IMR-90 (cell line): ENCODE measurements around the gene TSPO. TPM values are rescaled to one million over a fixed set of nuclear protein-coding genes. Genes with fewer than 3 reads are reported as not detected.
A peak's percentile ranks its signal among the peaks of the same experiment; 100 is the strongest.

Source experiments
- ATAC-seq: fragments of 200-7000 bp; cut with Tn5 transposase; 2 replicates; pipeline ENCODE4 v1.9.1; 2020; ENCODE audit warnings: low read depth, mild to moderate bottlenecking, moderate library complexity
- BruUV-seq: library from RNA; stranded (reverse); fragments of 400-500 nt; replicated peaks from 2 replicates; lab custom pipeline; 2021; lab: Mats Ljungman, UMichigan
- CTCF ChIA-PET: fragments of 300-600 bp; formaldehyde crosslinking; extraction: SDS; loops from one replicate; lab custom pipeline; 2021; ENCODE audit warnings: antibody characterized with exemption; lab: Yijun Ruan, JAX
- POLR2A ChIA-PET: fragments of 300-600 bp; sonication (Branson Sonifier 250); formaldehyde crosslinking; loops from one replicate; lab custom pipeline; 2022; ENCODE audit warnings: antibody characterized with exemption; ENCODE audit not compliant: unreplicated experiment; lab: Charles Lee
- DNase-seq: peaks from one replicate; pipeline ENCODE4 v3.0.0; 2013
- H2AFZ ChIP-seq: replicated peaks from 2 replicates; pipeline ENCODE3; 2013; ENCODE audit warnings: low read length, mild to moderate bottlenecking; ENCODE audit not compliant: poor library complexity
- H2AK5ac ChIP-seq: 2 replicates; pipeline ENCODE4 v1.6.1; 2013; ENCODE audit warnings: low read depth, low read length, inconsistent platforms
- H2AK9ac ChIP-seq: replicated peaks from 2 replicates; pipeline ENCODE3; 2013; ENCODE audit warnings: mild to moderate bottlenecking, low read depth, low read length, moderate library complexity; ENCODE audit not compliant: poor library complexity
- H2BK120ac ChIP-seq: 2 replicates; pipeline ENCODE4 v1.6.1; 2013; ENCODE audit warnings: low read depth, low read length, inconsistent platforms
- H2BK15ac ChIP-seq: 3 replicates; pipeline ENCODE4 v1.6.1; 2013; ENCODE audit warnings: low read depth, low read length, inconsistent platforms
- H2BK20ac ChIP-seq: 2 replicates; pipeline ENCODE4 v1.6.1; 2013; ENCODE audit warnings: low read depth, mild to moderate bottlenecking, inconsistent platforms, low read length, moderate library complexity
- H2BK5ac ChIP-seq: 2 replicates; pipeline ENCODE4 v1.6.1; 2013; ENCODE audit warnings: mild to moderate bottlenecking, low read depth, low read length, inconsistent platforms; ENCODE audit not compliant: poor library complexity, severe bottlenecking
- H3K14ac ChIP-seq: replicated peaks from 2 replicates; pipeline ENCODE4 v1.6.1; 2013; ENCODE audit warnings: low read depth, low read length, inconsistent platforms
- H3K18ac ChIP-seq: 2 replicates; pipeline ENCODE4 v1.6.1; 2013; ENCODE audit warnings: low read depth, low read length, control low read depth
- H3K23ac ChIP-seq: 2 replicates; pipeline ENCODE4 v1.6.1; 2013; ENCODE audit warnings: low read depth, low read length, inconsistent platforms
- H3K27ac ChIP-seq: 2 replicates; pipeline ENCODE4 v1.5.1; 2013; ENCODE audit warnings: mild to moderate bottlenecking, control low read depth, low read length; ENCODE audit not compliant: insufficient read depth
- H3K27me3 ChIP-seq: 2 replicates; pipeline ENCODE4 v1.6.1; 2013; ENCODE audit warnings: low read length; ENCODE audit not compliant: control insufficient read depth, insufficient read depth
- H3K36me3 ChIP-seq: 2 replicates; pipeline ENCODE4 v1.6.1; 2013; ENCODE audit warnings: low read length, mixed read lengths; ENCODE audit not compliant: control insufficient read depth, insufficient read depth
- H3K4ac ChIP-seq: 2 replicates; pipeline ENCODE4 v1.6.1; 2013; ENCODE audit warnings: low read depth, low read length, inconsistent platforms
- H3K4me1 ChIP-seq: 2 replicates; pipeline ENCODE4 v1.6.1; 2013; ENCODE audit warnings: low read length, mixed read lengths; ENCODE audit not compliant: control insufficient read depth, insufficient read depth
- H3K4me2 ChIP-seq: 2 replicates; pipeline ENCODE4 v1.6.1; 2013; ENCODE audit warnings: low read depth, mild to moderate bottlenecking, control low read depth, low read length, moderate library complexity
- H3K4me3 ChIP-seq: 2 replicates; pipeline ENCODE4 v1.5.1; 2013; ENCODE audit warnings: low read depth, mild to moderate bottlenecking, control low read depth, low read length, moderate library complexity; ENCODE audit not compliant: insufficient read depth
- H3K56ac ChIP-seq: 2 replicates; pipeline ENCODE4 v1.6.1; 2013; ENCODE audit warnings: low read length, inconsistent platforms; ENCODE audit not compliant: insufficient read depth; ENCODE audit errors: extremely low read depth
- H3K79me1 ChIP-seq, 2 experiments: 2 replicates each; pipeline ENCODE4 v1.6.1; 2013; ENCODE audit warnings: low read length in 2 of 2, inconsistent platforms in 1 of 2, low read depth in 1 of 2
- H3K9ac ChIP-seq: 2 replicates; pipeline ENCODE4 v1.6.1; 2013; ENCODE audit warnings: low read depth, low read length, control low read depth
- H3K9me1 ChIP-seq: 2 replicates; pipeline ENCODE4 v1.6.1; 2013; ENCODE audit warnings: low read length, inconsistent platforms; ENCODE audit not compliant: insufficient read depth
- H3K9me3 ChIP-seq: 2 replicates; pipeline ENCODE4 v1.6.1; 2013; ENCODE audit warnings: low read length; ENCODE audit not compliant: control insufficient read depth, insufficient read depth
- H4K20me1 ChIP-seq: 2 replicates; pipeline ENCODE4 v1.6.1; 2013; ENCODE audit warnings: low read length, inconsistent platforms; ENCODE audit not compliant: insufficient read depth
- H4K5ac ChIP-seq: 2 replicates; pipeline ENCODE4 v1.6.1; 2013; ENCODE audit warnings: mild to moderate bottlenecking, low read depth, low read length, control low read depth
- H4K8ac ChIP-seq, 2 experiments: 2 replicates each; pipeline ENCODE4 v1.6.1; 2013; ENCODE audit warnings: low read depth in 2 of 2, low read length in 2 of 2, control low read depth in 1 of 2, inconsistent platforms in 1 of 2
- H4K91ac ChIP-seq: 2 replicates; pipeline ENCODE4 v1.6.1; 2013; ENCODE audit warnings: low read depth, low read length, inconsistent platforms; ENCODE audit not compliant: insufficient read depth
- BHLHE40 ChIP-seq: fragments of 150-350 bp; IDR thresholded peaks from 2 replicates; pipeline ENCODE4 v1.6.1; 2016; ENCODE audit warnings: mild to moderate bottlenecking, low read depth, low read length
- CEBPB ChIP-seq: IDR thresholded peaks from 2 replicates; pipeline ENCODE4 v1.6.1; 2012; ENCODE audit warnings: low read depth, low read length, improper control_type of control experiment
- CHD1 ChIP-seq: IDR thresholded peaks from 2 replicates; pipeline ENCODE4 v1.6.1; 2012; ENCODE audit warnings: low read depth, low read length, improper control_type of control experiment
- ELK1 ChIP-seq: fragments of 150-350 bp; IDR thresholded peaks from 2 replicates; pipeline ENCODE4 v1.6.1; 2016; ENCODE audit warnings: low read depth, mild to moderate bottlenecking, low read length, moderate library complexity, borderline replicate concordance
- FOS ChIP-seq: fragments of 150-350 bp; IDR thresholded peaks from 2 replicates; pipeline ENCODE4 v1.6.1; 2016; ENCODE audit warnings: low read depth, low read length
- MAFK ChIP-seq: IDR thresholded peaks from 2 replicates; pipeline ENCODE4 v1.6.1; 2012; ENCODE audit warnings: low read depth, low read length, improper control_type of control experiment
- MAZ ChIP-seq: IDR thresholded peaks from 2 replicates; pipeline ENCODE4 v1.6.1; 2012; ENCODE audit warnings: low read depth, mild to moderate bottlenecking, low read length, improper control_type of control experiment, moderate library complexity, borderline replicate concordance
- MXI1 ChIP-seq: IDR thresholded peaks from 2 replicates; pipeline ENCODE4 v1.6.1; 2012; ENCODE audit warnings: low read depth, mild to moderate bottlenecking, low read length, moderate library complexity, borderline replicate concordance
- NFE2L2 ChIP-seq: fragments of 150-350 bp; IDR thresholded peaks from 2 replicates; pipeline ENCODE4 v1.6.1; 2016; ENCODE audit warnings: low read depth, mild to moderate bottlenecking, low read length
- POLR2A ChIP-seq: IDR thresholded peaks from 2 replicates; pipeline ENCODE4 v1.6.1; 2012; ENCODE audit warnings: mild to moderate bottlenecking, low read depth, low read length
- RAD21 ChIP-seq: IDR thresholded peaks from 2 replicates; pipeline ENCODE4 v1.6.1; 2012; ENCODE audit warnings: low read length, improper control_type of control experiment
- RFX5 ChIP-seq: IDR thresholded peaks from 2 replicates; pipeline ENCODE4 v1.8.0; 2012; ENCODE audit warnings: low read depth, mild to moderate bottlenecking, low read length, moderate library complexity
- SMC3 ChIP-seq: fragments of 150-350 bp; IDR thresholded peaks from 2 replicates; pipeline ENCODE4 v1.6.1; 2016; ENCODE audit warnings: low read depth, mild to moderate bottlenecking, antibody characterized with exemption, low read length, moderate library complexity
- WGBS, 2 experiments: methylation state at CpG; one replicate each; pipeline versions ENCODE4 v1.1.5 to v1.1.7; 2013; ENCODE audit warnings: missing lambda C conversion rate in 2 of 2; ENCODE audit not compliant: insufficient read length in 1 of 2; ENCODE audit errors: extremely low coverage in 2 of 2; 5-methylcytosine and 5-hydroxymethylcytosine counted together
- dilution Hi-C: fragments of 300-500 bp; cut with HindIII; formaldehyde crosslinking; loops from one replicate; pipeline ENCODE4 v1.14.3; 2018; ENCODE audit warnings: low sequenced_read_pairs; ENCODE audit not compliant: unreplicated experiment
- in situ Hi-C: fragments of 300-500 bp; cut with MboI; formaldehyde crosslinking; loops from 3 replicates; pipeline ENCODE4 v1.14.3; 2019; ENCODE audit warnings: low sequenced_read_pairs, inconsistent platforms, mixed read lengths
- intact Hi-C: fragments of 100-400 bp; cut with micrococcal nuclease; formaldehyde crosslinking; loops from 2 replicates; pipeline ENCODE4 v1.10.0; 2022
- polyA plus RNA-seq, 3 experiments: library from polyadenylated mRNA; depleted of rRNA; stranded (reverse); fragments of >200 nt; gene quantifications; 2 replicates each; pipeline ENCODE4 v1.2.3, GENCODE V29; 2012; ENCODE audit warnings: low replicate concordance in 1 of 3
- total RNA-seq: library from RNA; depleted of rRNA; stranded (reverse); fragments of >200 nt; gene quantifications from 2 replicates; pipeline ENCODE4 v1.2.3, GENCODE V29; 2012
- TF ChIP-seq, protein P1 (sequence below): fragments of 150-350 bp; IDR thresholded peaks from 2 replicates; pipeline ENCODE4 v1.6.1; 2017; ENCODE audit warnings: mild to moderate bottlenecking, antibody characterized with exemption, low read length, low read depth
- TF ChIP-seq, protein P2 (sequence below): conservative IDR thresholded peaks from 2 replicates; pipeline ENCODE4 v1.5.1; 2012; ENCODE audit warnings: mild to moderate bottlenecking, low read depth, low read length, improper control_type of control experiment

The TSPO gene
- total and polyA plus RNA-seq, 2 of the 4 experiments (the other 2 are of a cell fraction), result 115 to 297 TPM

DNA sequence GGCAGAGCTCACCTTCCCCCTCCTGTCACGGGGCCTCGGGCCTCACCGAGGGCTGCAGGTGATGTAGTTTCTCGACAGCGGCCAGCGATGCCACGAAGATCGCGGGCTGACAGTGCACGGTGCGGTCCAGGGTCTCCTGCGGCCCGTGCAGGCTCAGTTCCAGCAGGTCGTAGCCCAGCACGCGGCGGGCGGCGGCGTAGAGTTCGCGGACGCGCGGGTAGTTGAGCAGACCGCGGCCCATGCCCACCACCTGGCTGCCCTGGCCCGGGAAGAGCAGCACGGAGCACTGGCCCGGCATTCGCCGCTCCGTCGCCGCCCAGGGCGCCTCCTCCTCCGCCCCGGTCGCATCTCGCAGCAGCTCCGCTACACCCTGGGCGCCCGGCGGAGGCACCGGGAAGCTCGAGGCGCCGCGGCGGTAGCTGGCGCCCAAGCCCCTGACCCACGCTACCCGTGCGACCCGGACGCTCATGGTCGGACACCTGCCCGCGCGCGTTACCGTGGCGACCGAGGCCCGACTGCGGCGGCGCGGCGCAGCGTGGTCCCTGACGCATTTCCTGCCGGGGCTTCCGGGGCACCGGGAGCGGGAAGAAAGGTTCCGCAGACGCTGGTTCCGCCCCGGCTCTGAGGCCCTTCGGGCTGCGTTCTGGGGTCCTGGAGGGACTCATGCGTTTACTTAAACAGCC lies 8.3 kb upstream of the TSPO start, which contains the start of gene MCAT:
Gene MCAT (minus strand): TSS at position 519 of the 683 bp plus-strand sequence. CDS start 50 bp downstream, at position 469.
- POLR2A ChIA-PET, result no interaction called here
- peak within 1 kb of the TSS; percentile 93 for H3K14ac ChIP-seq
- in situ Hi-C loops, result no loop called here
- TF ChIP-seq, protein P1, sequence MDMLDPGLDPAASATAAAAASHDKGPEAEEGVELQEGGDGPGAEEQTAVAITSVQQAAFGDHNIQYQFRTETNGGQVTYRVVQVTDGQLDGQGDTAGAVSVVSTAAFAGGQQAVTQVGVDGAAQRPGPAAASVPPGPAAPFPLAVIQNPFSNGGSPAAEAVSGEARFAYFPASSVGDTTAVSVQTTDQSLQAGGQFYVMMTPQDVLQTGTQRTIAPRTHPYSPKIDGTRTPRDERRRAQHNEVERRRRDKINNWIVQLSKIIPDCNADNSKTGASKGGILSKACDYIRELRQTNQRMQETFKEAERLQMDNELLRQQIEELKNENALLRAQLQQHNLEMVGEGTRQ, result peak; percentile 41; the same call in 1 of the 2 replicates
- TF ChIP-seq RAD21 (no peak), RFX5 (no peak), MXI1 (peak; percentile 91), MAZ (0 out of 2 replicates have a peak, but pooled peaks have one; percentile 23), POLR2A (peak; percentile 34; the same call in 1 of the 2 replicates), BHLHE40 (no peak), FOS (no peak), ELK1 (no peak), MAFK (no peak), CHD1 (no peak), CEBPB (no peak), NFE2L2 (no peak), SMC3 (no peak)
- TF ChIP-seq, protein P2, sequence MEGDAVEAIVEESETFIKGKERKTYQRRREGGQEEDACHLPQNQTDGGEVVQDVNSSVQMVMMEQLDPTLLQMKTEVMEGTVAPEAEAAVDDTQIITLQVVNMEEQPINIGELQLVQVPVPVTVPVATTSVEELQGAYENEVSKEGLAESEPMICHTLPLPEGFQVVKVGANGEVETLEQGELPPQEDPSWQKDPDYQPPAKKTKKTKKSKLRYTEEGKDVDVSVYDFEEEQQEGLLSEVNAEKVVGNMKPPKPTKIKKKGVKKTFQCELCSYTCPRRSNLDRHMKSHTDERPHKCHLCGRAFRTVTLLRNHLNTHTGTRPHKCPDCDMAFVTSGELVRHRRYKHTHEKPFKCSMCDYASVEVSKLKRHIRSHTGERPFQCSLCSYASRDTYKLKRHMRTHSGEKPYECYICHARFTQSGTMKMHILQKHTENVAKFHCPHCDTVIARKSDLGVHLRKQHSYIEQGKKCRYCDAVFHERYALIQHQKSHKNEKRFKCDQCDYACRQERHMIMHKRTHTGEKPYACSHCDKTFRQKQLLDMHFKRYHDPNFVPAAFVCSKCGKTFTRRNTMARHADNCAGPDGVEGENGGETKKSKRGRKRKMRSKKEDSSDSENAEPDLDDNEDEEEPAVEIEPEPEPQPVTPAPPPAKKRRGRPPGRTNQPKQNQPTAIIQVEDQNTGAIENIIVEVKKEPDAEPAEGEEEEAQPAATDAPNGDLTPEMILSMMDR, result no peak

More for the DNA sequence above, 8.3 kb upstream of the TSPO start, which contains the start of gene MCAT:
- CTCF ChIA-PET, result no interaction called here
- peaks cover 15 to 17% of the 10 kb centered on the region in 2 experiments; a peak in 3 of 4 replicates for H3K79me1 ChIP-seq
- H4K5ac ChIP-seq, result peak within 1 kb of the TSS; percentile 100
- peak within 1 kb of the TSS; percentile 16; the same call in 1 of the 2 replicates for H3K56ac ChIP-seq
- peak within 1 kb of the TSS; percentile 100 for H4K8ac ChIP-seq
- peak within 1 kb of the TSS; percentile 92 for H2AFZ ChIP-seq
- H3K9me3 ChIP-seq, result no peaks in the 10 kb centered on the region
- DNase-seq (peak; percentile 68), ATAC-seq (peak; percentile 99)
- H3K27ac ChIP-seq, result peak within 1 kb of the TSS; percentile 62
- H2AK5ac ChIP-seq, result peak within 1 kb of the TSS; percentile 49
- 0 out of 2 replicates have a peak within 1 kb of the TSS, but pooled peaks have one; percentile 7 for H3K23ac ChIP-seq
- H3K4me2 ChIP-seq, result peak within 1 kb of the TSS; percentile 96
- H2BK20ac ChIP-seq, result no peak within 1 kb of the TSS
- H3K18ac ChIP-seq, result peak within 1 kb of the TSS; percentile 76; the same call in 1 of the 2 replicates
- peak within 1 kb of the TSS; percentile 85 for H3K4me3 ChIP-seq
- 1% methylated on average over 54 of the region's 83 CpGs; no CpG with 5 or more reads in 1 of the 2 experiments for WGBS, 2 experiments
- dilution Hi-C loops, result no loop called here
- no peaks in the 10 kb centered on the region for H3K9me1 ChIP-seq
- peak within 1 kb of the TSS; percentile 68 for H3K9ac ChIP-seq
- no peak within 1 kb of the TSS for H2BK15ac ChIP-seq
- intact Hi-C loops, result no loop called here
- no peaks in the 10 kb centered on the region for H4K20me1 ChIP-seq
- peak within 1 kb of the TSS; percentile 97 for H2AK9ac ChIP-seq
- H2BK120ac ChIP-seq, result peak within 1 kb of the TSS; percentile 55; the same call in 1 of the 2 replicates
- peaks cover 11% of the 10 kb centered on the region for H3K36me3 ChIP-seq
- BruUV-seq, result no TSS peak
- H3K4me1 ChIP-seq, result no peaks in the 10 kb centered on the region
- H3K4ac ChIP-seq, result peak within 1 kb of the TSS; percentile 92
- peak within 1 kb of the TSS; percentile 81 for H4K91ac ChIP-seq
- H3K27me3 ChIP-seq, result no peaks in the 10 kb centered on the region
- peak within 1 kb of the TSS; percentile 77 for H2BK5ac ChIP-seq
